Skin epidermis (tissue), 12 donors: Measurements from ENCODE around the gene FHDC1.

Source experiments
- H3K27ac ChIP-seq, 21 experiments: fragments of 200-600 bp; sonication (generic) in 11 of 21; one replicate each; pipeline ENCODE4 v1.5.0; 2020; ENCODE audit warnings: mild to moderate bottlenecking in 3 of 21, inconsistent platforms in 2 of 21, moderate library complexity in 2 of 21
- H3K4me3 ChIP-seq, 7 experiments: fragments of 200-600 bp; sonication (generic) in 2 of 7; one replicate each; pipeline ENCODE4 v1.5.0; 2020; ENCODE audit warnings: inconsistent platforms in 2 of 7, mild to moderate bottlenecking in 2 of 7, moderate library complexity in 1 of 7

FHDC1 gene

GRCh38 chr4:152956147-152956546, 20.0 kb downstream of the FHDC1 start:
- no peak overlapping the region for H3K4me3 ChIP-seq
- H3K27ac ChIP-seq = peak overlapping the region in 2 of 21 experiments; percentile 2 to 12

- peak overlapping the region in 2 of 21 experiments; percentile 2 to 12 for H3K27ac ChIP-seq
- H3K4me3 ChIP-seq = no peak overlapping the region
Measured at GRCh38 chr4:152956650-152957436, 20.7 kb downstream of the FHDC1 start.

GRCh38 chr4:152957437-152958171, 21.5 kb downstream of the FHDC1 start:
- Histone ChIP-seq H3K27ac (no peak overlapping the region), H3K4me3 (no peak overlapping the region)

- Histone ChIP-seq H3K4me3 (no peak overlapping the region), H3K27ac (no peak overlapping the region)
Measured at GRCh38 chr4:152959080-152959479, 23.0 kb downstream of the FHDC1 start.

GRCh38 chr4:152960082-152960481, 24.0 kb downstream of the FHDC1 start:
- no peak overlapping the region for H3K27ac ChIP-seq
- no peak overlapping the region for H3K4me3 ChIP-seq

GRCh38 chr4:152961014-152961772, 25.1 kb downstream of the FHDC1 start:
- no peak overlapping the region for H3K4me3 ChIP-seq
- H3K27ac ChIP-seq = peak overlapping the region in 1 of 21 experiments; percentile 16

- H3K27ac ChIP-seq = no peak overlapping the region
- H3K4me3 ChIP-seq = no peak overlapping the region
Measured at GRCh38 chr4:152961773-152962115, 25.6 kb downstream of the FHDC1 start.

- no peak overlapping the region for H3K27ac ChIP-seq
- H3K4me3 ChIP-seq = no peak overlapping the region
Measured at GRCh38 chr4:152962150-152962549, 26.0 kb downstream of the FHDC1 start.

- Histone ChIP-seq H3K4me3 (no peak overlapping the region), H3K27ac (peak overlapping the region in 1 of 21 experiments; percentile 13)
Measured at GRCh38 chr4:152964335-152964734, 28.2 kb downstream of the FHDC1 start.

- Histone ChIP-seq H3K4me3 (no peak overlapping the region), H3K27ac (no peak overlapping the region)
Measured at GRCh38 chr4:152965611-152966010, 29.5 kb downstream of the FHDC1 start.

GRCh38 chr4:152967907-152968306, 31.8 kb downstream of the FHDC1 start:
- no peak overlapping the region for H3K4me3 ChIP-seq
- peak overlapping the region in 9 of 21 experiments; percentile 26 to 66 (median 59) for H3K27ac ChIP-seq

- Histone ChIP-seq H3K4me3 (no peak overlapping the region), H3K27ac (peak overlapping the region in 12 of 21 experiments; percentile 11 to 71 (median 45))
Measured at GRCh38 chr4:152968806-152969394, 32.8 kb downstream of the FHDC1 start.

GRCh38 chr4:152970102-152970820, 34.1 kb downstream of the FHDC1 start:
- Histone ChIP-seq H3K27ac (peak overlapping the region in 3 of 21 experiments; percentile 18 to 66 (median 48)), H3K4me3 (no peak overlapping the region)

GRCh38 chr4:152971053-152971452, 34.9 kb downstream of the FHDC1 start:
- Histone ChIP-seq H3K27ac (no peak overlapping the region), H3K4me3 (no peak overlapping the region)

- H3K27ac ChIP-seq = peak overlapping the region in 12 of 21 experiments; percentile 13 to 72 (median 42)
Measured at GRCh38 chr4:152972821-152973628, 36.9 kb downstream of the FHDC1 start.

GRCh38 chr4:152973629-152974467, 37.7 kb downstream of the FHDC1 start:
- no peak overlapping the region for H3K4me3 ChIP-seq
- peak overlapping the region in 11 of 21 experiments; percentile 13 to 72 (median 43) for H3K27ac ChIP-seq

More at GRCh38 chr4:152972821-152973628, 36.9 kb downstream of the FHDC1 start:
- no peak overlapping the region for H3K4me3 ChIP-seq
